Esophagus squamous epithelium (tissue), 5 donors: ENCODE results near the gene ZNF385D. TPM values are rescaled to one million over a fixed set of nuclear protein-coding genes. Genes with fewer than 3 reads are reported as not detected.

Source experiments
- DNase-seq: peaks from one replicate; lab custom pipeline; 2025; lab: John Stamatoyannopoulos, UW
- H3K27ac ChIP-seq, 4 donors: fragments of 200-600 bp; sonication (generic); one replicate each; pipeline ENCODE4 v1.5.1; 2016 to 2019; ENCODE audit warnings: mild to moderate bottlenecking in 1 of 4
- H3K27me3 ChIP-seq, 4 donors: fragments of 200-600 bp; sonication (generic); 1 replicate in 3 of 4; 2 replicates in 1 of 4; pipeline versions ENCODE4 v1.5.1 to v1.6.0; 2017 to 2021; ENCODE audit warnings: antibody characterized with exemption in 1 of 4
- H3K36me3 ChIP-seq, 3 donors: fragments of 200-600 bp; sonication (generic); one replicate each; pipeline ENCODE4 v1.5.1; 2016 to 2019
- H3K4me1 ChIP-seq, 3 donors: fragments of 200-600 bp; sonication (generic); one replicate each; pipeline ENCODE4 v1.5.1; 2017 to 2019
- H3K4me3 ChIP-seq, 4 donors: fragments of 200-600 bp; sonication (generic); 1 replicate in 3 of 4; 2 replicates in 1 of 4; pipeline ENCODE4 v1.5.1; 2016 to 2019; ENCODE audit warnings: mild to moderate bottlenecking in 2 of 4, moderate library complexity in 1 of 4
- H3K9me3 ChIP-seq, 3 donors: fragments of 200-600 bp; sonication (generic); one replicate each; pipeline ENCODE4 v1.5.1; 2016 to 2019
- POLR2A ChIP-seq, 4 donors: fragments of 450-650 bp; IDR thresholded peaks; one replicate each; pipeline ENCODE4 v1.6.1; 2017; ENCODE audit warnings: antibody characterized with exemption in 4 of 4, mild to moderate bottlenecking in 4 of 4, moderate library complexity in 3 of 4
- WGBS, 2 donors: methylation state at CpG; one replicate each; pipeline ENCODE4 v1.1.5; 2018; 5-methylcytosine and 5-hydroxymethylcytosine counted together
- intact Hi-C: fragments of 100-400 bp; cut with DNase I; formaldehyde crosslinking; loops from one replicate; pipeline ENCODE4 v1.15.0; 2022
- total RNA-seq, 4 donors: library from RNA; depleted of rRNA; stranded (reverse); fragments of >200 nt; gene quantifications; one replicate each; pipeline ENCODE4 v1.1.0, GENCODE V29; 2016
- TF ChIP-seq, protein P1 (sequence below), 6 experiments: fragments of 450-650 bp in 4 of 6; fragments of 200-600 bp in 2 of 6; sonication (generic) in 2 of 6; IDR thresholded peaks; one replicate each; pipeline ENCODE4 v1.5.1; 2016 to 2019; ENCODE audit warnings: antibody characterized with exemption in 6 of 6, mild to moderate bottlenecking in 4 of 6, moderate library complexity in 4 of 6
- donor health status: DM: yes; HTN: yes; CAD: no.

The ZNF385D gene
- total RNA-seq, 4 donors from 2014 or later, result 0.04 to 3.4 (median 0.50) TPM

DNA sequence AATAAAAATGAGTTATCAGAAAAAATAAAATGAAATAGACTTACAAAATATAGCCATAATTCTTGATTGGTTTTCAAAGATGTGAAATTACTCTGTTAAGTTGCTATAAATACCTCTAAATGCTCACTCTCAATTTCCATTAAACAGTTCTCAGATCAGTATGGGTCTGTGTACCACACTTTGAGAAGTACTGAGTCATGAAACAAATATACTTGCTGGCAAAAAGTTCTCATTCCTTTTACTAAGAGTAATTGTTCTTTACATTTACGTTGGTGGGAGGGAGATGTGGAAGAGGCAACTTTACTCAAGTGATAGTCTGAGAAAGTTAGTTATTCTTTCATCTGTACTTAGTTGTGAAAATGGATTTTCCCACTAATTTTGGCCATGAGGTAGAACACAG, 96.3 kb downstream of the ZNF385D start:
- no peaks in the 10 kb centered on the region for H3K36me3 ChIP-seq
- no peak for DNase-seq
- H3K9me3 ChIP-seq, result no peaks in the 10 kb centered on the region
- H3K27me3 ChIP-seq, result no peaks in the 10 kb centered on the region
- H3K27ac ChIP-seq, result no peak overlapping the region
- no peaks in the 10 kb centered on the region for H3K4me1 ChIP-seq
- 15 to 32% methylated on average over 1 of the region's 1 CpG for WGBS, 2 donors
- no peak overlapping the region for H3K4me3 ChIP-seq
- intact Hi-C loops, result no loop called here
- no peak for TF ChIP-seq POLR2A (IDR thresholded peaks at IDR 0.05)
- TF ChIP-seq, protein P1, sequence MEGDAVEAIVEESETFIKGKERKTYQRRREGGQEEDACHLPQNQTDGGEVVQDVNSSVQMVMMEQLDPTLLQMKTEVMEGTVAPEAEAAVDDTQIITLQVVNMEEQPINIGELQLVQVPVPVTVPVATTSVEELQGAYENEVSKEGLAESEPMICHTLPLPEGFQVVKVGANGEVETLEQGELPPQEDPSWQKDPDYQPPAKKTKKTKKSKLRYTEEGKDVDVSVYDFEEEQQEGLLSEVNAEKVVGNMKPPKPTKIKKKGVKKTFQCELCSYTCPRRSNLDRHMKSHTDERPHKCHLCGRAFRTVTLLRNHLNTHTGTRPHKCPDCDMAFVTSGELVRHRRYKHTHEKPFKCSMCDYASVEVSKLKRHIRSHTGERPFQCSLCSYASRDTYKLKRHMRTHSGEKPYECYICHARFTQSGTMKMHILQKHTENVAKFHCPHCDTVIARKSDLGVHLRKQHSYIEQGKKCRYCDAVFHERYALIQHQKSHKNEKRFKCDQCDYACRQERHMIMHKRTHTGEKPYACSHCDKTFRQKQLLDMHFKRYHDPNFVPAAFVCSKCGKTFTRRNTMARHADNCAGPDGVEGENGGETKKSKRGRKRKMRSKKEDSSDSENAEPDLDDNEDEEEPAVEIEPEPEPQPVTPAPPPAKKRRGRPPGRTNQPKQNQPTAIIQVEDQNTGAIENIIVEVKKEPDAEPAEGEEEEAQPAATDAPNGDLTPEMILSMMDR (IDR thresholded peaks at IDR 0.05), result no peak

DNA sequence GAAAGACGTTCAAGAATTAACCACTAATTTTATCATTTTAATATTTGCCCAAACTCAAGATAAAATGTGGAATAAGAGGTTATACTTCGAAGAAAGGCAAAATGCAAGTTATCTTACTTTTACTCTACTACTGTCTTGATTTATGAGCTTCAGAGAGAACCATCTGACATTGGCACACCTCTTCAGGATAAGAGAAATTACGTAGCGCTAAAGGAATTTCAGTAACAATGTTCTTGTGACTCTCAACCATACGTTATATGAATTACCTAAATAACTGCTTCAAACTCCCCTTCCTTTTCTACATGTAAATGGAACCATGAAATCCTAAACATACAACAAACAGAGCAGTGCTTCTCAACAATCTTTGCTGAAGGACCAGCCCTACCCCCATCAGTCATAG, 96.8 kb downstream of the ZNF385D start:
- intact Hi-C loops, result no loop called here
- Histone ChIP-seq H3K27me3 (no peaks in the 10 kb centered on the region), H3K36me3 (no peaks in the 10 kb centered on the region), H3K9me3 (no peaks in the 10 kb centered on the region), H3K4me3 (no peak overlapping the region), H3K4me1 (no peaks in the 10 kb centered on the region), H3K27ac (no peak overlapping the region)
- TF ChIP-seq, protein P1 (IDR thresholded peaks at IDR 0.05), result no peak
- no peak for TF ChIP-seq POLR2A (IDR thresholded peaks at IDR 0.05)
- WGBS, 2 donors, result 59 to 66% methylated on average over 5 of the region's 5 CpGs
- DNase-seq, result no peak

DNA sequence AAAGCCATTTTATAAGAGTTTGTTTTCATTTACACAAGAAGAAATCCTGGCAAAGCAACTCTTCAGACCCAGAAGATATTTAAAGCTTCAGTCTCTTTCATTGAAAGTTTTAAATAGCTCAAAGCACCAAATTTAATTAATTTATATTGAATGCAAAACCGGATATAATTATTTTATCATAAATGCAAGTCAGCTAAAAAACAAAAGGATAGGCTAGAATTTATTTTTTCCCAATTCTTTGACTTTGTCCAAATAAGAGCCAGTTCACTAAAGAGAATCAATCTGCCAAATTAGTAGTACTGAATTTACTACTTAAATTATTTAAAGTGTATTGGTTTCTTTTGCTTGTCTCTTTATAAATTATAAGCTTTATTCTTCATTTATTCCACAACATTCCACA, 101.5 kb downstream of the ZNF385D start:
- Histone ChIP-seq H3K9me3 (no peaks in the 10 kb centered on the region), H3K27me3 (no peaks in the 10 kb centered on the region), H3K4me1 (peaks cover 0 to 8% (median 0%) of the 10 kb centered on the region in 3 donors), H3K36me3 (no peaks in the 10 kb centered on the region), H3K27ac (no peak overlapping the region), H3K4me3 (no peak overlapping the region)
- WGBS, 2 donors, result 44 to 70% methylated on average over 1 of the region's 1 CpG
- no peak for DNase-seq
- intact Hi-C loops, result no loop called here
- TF ChIP-seq POLR2A (IDR thresholded peaks at IDR 0.05), result no peak
- TF ChIP-seq, protein P1 (IDR thresholded peaks at IDR 0.05), result no peak

DNA sequence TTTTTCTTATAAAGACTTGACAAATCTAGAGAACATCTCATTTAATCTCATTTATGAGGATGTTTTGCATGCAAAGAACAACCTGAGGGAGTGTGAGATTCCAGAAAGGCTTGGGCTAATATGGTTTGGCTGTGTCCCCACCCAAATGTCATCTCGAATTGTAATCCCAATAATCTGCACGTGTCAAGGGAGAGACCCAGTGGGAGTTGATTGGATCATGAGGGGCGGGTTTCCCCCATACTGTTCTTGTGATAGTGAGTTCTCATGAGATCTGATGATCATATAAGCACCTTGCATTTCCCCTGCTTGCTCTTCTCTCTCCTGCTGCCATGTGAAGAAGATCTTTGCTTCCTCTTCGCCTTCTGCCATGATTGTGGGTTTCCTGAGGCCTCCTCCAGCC, 103.0 kb downstream of the ZNF385D start:
- Histone ChIP-seq H3K36me3 (no peaks in the 10 kb centered on the region), H3K4me3 (no peak overlapping the region), H3K4me1 (peaks cover 0 to 9% (median 0%) of the 10 kb centered on the region in 3 donors), H3K27me3 (no peaks in the 10 kb centered on the region), H3K27ac (no peak overlapping the region), H3K9me3 (no peaks in the 10 kb centered on the region)
- 56 to 62% methylated on average over 4 of the region's 4 CpGs for WGBS, 2 donors
- DNase-seq, result no peak
- TF ChIP-seq POLR2A (IDR thresholded peaks at IDR 0.05), result no peak
- TF ChIP-seq, protein P1 (IDR thresholded peaks at IDR 0.05), result no peak
- intact Hi-C loops, result no loop called here

DNA sequence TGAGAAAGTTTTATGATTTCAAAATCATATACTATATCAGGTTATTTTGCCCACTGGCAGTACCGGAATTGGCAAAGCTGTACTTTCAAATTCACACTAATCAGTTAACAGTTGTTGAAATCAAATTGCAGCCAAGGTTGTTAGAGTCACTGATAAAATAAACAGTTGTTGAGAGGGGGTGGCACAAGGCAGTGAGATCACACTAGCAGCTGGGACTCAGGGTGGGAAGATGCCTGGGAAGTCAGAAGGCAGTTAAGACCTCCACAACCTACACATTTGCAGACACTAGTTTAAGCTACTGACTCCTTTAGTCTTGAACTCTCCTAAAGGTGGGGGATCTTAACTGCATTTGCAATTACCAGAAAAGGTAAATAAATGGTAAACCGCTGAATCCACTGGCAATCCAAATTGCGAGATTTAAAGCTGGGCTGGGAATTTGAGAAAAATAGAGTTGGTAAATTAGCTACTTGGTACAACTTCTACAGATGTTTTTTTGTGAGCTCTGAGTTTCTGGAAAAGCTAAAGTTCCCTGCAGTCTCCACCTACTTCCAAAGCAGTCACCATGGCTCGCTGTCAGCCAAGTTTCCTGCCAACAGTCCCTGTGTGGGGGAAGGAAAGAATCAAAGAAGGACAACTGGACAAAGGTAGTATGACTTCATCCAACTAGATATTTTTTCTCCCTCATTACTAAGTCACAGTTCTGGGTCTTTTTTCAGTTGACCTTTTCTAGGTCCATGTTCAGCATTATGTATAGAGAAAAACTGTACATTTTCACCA, 105.7 kb downstream of the ZNF385D start:
- no peak overlapping the region for H3K4me3 ChIP-seq
- 39 to 48% methylated on average over 4 of the region's 4 CpGs for WGBS, 2 donors
- peak overlapping the region in 3 of 4 donors; percentile 44 to 79 (median 55) for H3K27ac ChIP-seq
- no peak for DNase-seq
- TF ChIP-seq POLR2A (IDR thresholded peaks at IDR 0.05), result no peak
- H3K9me3 ChIP-seq, result no peaks in the 10 kb centered on the region
- intact Hi-C loops, result no loop called here
- no peaks in the 10 kb centered on the region for H3K27me3 ChIP-seq
- H3K36me3 ChIP-seq, result no peaks in the 10 kb centered on the region
- peaks cover 0 to 9% (median 0%) of the 10 kb centered on the region in 3 donors for H3K4me1 ChIP-seq
